ENCODE measurements around the gene GNG12. TPM values are rescaled to one million over a fixed set of nuclear protein-coding genes. Genes with fewer than 3 reads are reported as not detected.

Gene GNG12
- total RNA-seq, 1 donor from 2014 or later, result 71.5 TPM

DNA sequence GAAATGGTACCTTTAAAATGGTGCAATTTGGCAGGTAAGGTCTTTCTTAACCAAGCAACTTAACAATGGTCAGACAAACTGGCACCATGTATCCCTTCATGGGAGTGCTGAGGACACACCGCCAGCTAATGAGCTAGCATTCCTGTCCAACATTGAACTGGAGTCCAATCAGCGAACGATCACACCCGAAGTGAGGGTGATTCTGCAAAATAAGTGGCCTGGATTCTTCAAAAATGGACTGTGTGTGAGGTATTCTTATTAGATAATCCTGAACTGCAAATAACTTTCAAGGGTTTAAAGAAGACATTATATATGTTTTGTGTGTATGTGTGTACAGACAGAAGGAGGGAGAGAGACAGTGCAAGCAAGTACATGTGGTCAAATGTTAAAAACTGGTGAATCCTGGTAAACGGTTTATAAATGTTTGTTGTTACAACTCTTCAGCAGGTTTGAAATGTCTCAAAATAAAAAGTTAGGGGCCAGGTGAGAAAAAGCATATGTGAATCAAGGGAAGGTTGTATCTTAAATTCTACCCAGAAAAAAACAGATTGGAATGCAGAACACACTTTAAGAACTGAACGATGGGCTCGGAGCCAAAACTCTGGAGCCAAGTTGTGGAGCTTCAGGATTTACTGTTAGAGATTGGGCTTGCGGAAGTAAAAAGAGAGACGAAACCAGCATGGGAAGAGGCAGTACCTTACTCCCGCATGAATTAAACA is 127.4 kb downstream of the GNG12 start:
- intact Hi-C loops (cut with DNase I), result no loop called here
- H3K36me3 ChIP-seq, result peaks cover 0 to 33% of the 10 kb centered on the region in 2 donors

DNA sequence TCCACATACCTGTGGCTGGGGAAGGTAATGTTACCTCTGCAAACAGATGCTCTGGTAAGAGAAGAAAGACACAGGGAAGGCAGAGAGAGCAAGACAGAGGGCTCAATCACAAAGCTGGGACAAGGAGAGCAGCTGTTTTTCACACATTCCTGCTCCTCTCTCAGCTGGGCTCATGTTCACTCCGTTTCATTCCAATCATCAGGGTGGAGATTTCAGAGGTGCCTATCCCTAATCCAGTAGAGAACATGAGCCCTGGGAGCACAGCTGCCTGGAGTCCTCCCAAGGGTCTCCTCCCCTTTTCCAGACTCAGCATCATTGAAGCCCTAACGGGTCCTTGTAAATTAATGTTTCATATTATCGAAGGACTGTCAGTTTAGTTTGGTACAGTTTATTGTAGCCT is 128.9 kb downstream of the GNG12 start:
- Histone ChIP-seq H3K36me3 (peaks cover 0 to 33% of the 10 kb centered on the region in 2 donors), H3K4me3 (no peak overlapping the region), H3K27me3 (no peaks in the 10 kb centered on the region), H3K4me1 (peaks cover 25% of the 10 kb centered on the region), H3K27ac (no peak overlapping the region), H3K9me3 (no peaks in the 10 kb centered on the region)
- intact Hi-C loops (cut with DNase I), result no loop called here
- TF ChIP-seq POLR2AphosphoS5 (IDR thresholded peaks at IDR 0.05; ENCODE audit: insufficient read depth in 1 of 2, low read depth in 1 of 2) (no peak), POLR2A (IDR thresholded peaks at IDR 0.05) (no peak)
- TF ChIP-seq, protein P1, sequence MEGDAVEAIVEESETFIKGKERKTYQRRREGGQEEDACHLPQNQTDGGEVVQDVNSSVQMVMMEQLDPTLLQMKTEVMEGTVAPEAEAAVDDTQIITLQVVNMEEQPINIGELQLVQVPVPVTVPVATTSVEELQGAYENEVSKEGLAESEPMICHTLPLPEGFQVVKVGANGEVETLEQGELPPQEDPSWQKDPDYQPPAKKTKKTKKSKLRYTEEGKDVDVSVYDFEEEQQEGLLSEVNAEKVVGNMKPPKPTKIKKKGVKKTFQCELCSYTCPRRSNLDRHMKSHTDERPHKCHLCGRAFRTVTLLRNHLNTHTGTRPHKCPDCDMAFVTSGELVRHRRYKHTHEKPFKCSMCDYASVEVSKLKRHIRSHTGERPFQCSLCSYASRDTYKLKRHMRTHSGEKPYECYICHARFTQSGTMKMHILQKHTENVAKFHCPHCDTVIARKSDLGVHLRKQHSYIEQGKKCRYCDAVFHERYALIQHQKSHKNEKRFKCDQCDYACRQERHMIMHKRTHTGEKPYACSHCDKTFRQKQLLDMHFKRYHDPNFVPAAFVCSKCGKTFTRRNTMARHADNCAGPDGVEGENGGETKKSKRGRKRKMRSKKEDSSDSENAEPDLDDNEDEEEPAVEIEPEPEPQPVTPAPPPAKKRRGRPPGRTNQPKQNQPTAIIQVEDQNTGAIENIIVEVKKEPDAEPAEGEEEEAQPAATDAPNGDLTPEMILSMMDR (IDR thresholded peaks at IDR 0.05), result no peak
- no peak for DNase-seq (ENCODE audit: extremely low spot score in 2 of 2)

More for the DNA sequence above, 127.4 kb downstream of the GNG12 start:
- Histone ChIP-seq H3K4me1 (peaks cover 31% of the 10 kb centered on the region), H3K9me3 (no peaks in the 10 kb centered on the region), H3K27me3 (no peaks in the 10 kb centered on the region), H3K4me3 (no peak overlapping the region), H3K27ac (no peak overlapping the region)
- TF ChIP-seq POLR2AphosphoS5 (IDR thresholded peaks at IDR 0.05; ENCODE audit: insufficient read depth in 1 of 2, low read depth in 1 of 2), result no peak
- TF ChIP-seq, protein P1 (IDR thresholded peaks at IDR 0.05), result no peak
- TF ChIP-seq POLR2A (IDR thresholded peaks at IDR 0.05), result no peak
- no peak for DNase-seq (ENCODE audit: extremely low spot score in 2 of 2)

DNA sequence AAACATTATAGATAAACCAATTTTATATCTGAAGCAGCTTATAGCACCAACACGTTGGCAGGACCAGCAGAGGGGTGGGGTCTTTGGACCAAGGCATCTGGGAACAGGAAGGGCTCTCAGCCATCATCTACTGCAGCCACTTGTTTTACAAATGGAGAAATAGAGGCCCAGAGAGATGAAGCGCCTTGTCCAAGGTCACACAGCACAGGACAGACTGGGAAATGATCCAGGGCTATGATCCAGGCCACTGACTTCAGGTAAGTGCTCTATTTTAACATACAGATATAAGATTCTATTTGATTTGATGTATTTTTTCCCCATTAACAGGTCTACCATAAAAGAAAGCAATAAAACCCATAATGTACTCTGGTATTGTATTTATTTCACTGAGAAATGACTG is 131.4 kb downstream of the GNG12 start:
- DNase-seq (ENCODE audit: extremely low spot score in 2 of 2), result no peak
- no peak overlapping the region for H3K4me3 ChIP-seq
- H3K9me3 ChIP-seq, result no peaks in the 10 kb centered on the region
- intact Hi-C loops (cut with DNase I), result no loop called here
- peaks cover 0 to 33% of the 10 kb centered on the region in 2 donors for H3K36me3 ChIP-seq
- peaks cover 3% of the 10 kb centered on the region for H3K4me1 ChIP-seq
- no peak overlapping the region for H3K27ac ChIP-seq
- no peaks in the 10 kb centered on the region for H3K27me3 ChIP-seq
- TF ChIP-seq POLR2A (IDR thresholded peaks at IDR 0.05), result no peak
- TF ChIP-seq, protein P1 (IDR thresholded peaks at IDR 0.05), result no peak

DNA sequence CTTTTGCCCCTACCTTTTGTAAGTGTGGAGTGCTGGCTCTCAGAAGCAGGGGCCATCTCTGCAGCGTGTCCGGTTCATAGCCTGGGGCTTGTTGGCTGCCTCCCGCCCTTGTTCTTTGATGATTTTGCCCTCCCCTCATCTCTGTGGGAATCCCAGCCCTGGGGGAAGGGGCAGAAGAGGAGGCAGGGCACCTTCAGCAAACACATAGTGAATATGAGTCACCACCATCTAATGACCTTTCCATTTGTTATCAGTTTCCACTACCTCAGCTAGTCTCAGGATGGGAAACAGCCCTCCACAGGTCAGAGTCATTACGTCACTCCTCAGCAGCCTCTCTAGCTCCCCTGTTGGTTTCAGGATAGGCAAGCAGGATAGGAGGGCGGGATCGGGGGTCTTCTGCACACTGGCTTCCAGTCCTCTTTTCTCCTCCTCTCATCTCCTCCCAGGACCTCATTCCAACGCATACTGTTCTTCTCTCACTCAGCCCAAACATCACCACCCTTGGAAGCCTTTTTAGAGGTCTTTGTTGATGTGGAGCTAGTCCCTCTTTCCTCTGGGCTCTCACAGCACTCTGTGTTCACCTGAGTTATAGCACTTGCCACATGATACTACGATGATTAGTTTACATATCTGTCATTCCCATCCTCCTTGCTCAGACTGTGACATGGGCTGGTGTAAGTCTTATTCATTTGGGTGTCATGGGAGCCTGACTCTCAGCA is 132.4 kb downstream of the GNG12 start:
- H3K27ac ChIP-seq, result no peak overlapping the region
- H3K27me3 ChIP-seq, result no peaks in the 10 kb centered on the region
- no peaks in the 10 kb centered on the region for H3K4me1 ChIP-seq
- no peak for DNase-seq (ENCODE audit: extremely low spot score in 2 of 2)
- intact Hi-C loops (cut with DNase I), result no loop called here
- TF ChIP-seq POLR2AphosphoS5 (IDR thresholded peaks at IDR 0.05; ENCODE audit: insufficient read depth in 1 of 2, low read depth in 1 of 2), result no peak
- no peak for TF ChIP-seq POLR2A (IDR thresholded peaks at IDR 0.05)
- TF ChIP-seq, protein P1 (IDR thresholded peaks at IDR 0.05), result no peak
- peaks cover 0 to 33% of the 10 kb centered on the region in 2 donors for H3K36me3 ChIP-seq
- no peaks in the 10 kb centered on the region for H3K9me3 ChIP-seq
- H3K4me3 ChIP-seq, result no peak overlapping the region

DNA sequence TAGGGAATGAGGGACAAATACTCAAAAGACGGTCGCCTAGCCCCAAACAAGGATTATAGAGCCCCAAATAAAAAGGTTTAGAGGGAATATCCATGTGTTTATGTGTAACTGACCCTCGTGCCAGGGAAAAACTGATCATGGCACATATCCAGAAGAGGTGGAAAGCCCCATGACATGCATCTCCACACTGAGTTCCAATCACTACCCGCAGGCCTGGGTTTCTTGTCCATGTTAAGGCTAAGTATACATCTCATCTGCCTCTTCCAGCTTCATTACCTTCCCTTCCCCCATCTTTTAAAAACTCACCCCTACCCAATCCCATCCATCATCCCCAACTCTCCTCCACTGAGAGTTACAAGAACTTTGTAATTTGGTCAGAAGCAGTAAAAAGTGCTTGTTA is 133.0 kb downstream of the GNG12 start:
- DNase-seq (ENCODE audit: extremely low spot score in 2 of 2), result no peak
- H3K27ac ChIP-seq, result no peak overlapping the region
- no peaks in the 10 kb centered on the region for H3K9me3 ChIP-seq
- TF ChIP-seq POLR2A (IDR thresholded peaks at IDR 0.05) (no peak), POLR2AphosphoS5 (IDR thresholded peaks at IDR 0.05; ENCODE audit: insufficient read depth in 1 of 2, low read depth in 1 of 2) (no peak)
- TF ChIP-seq, protein P1 (IDR thresholded peaks at IDR 0.05), result no peak
- H3K36me3 ChIP-seq, result peaks cover 0 to 26% of the 10 kb centered on the region in 2 donors
- intact Hi-C loops (cut with DNase I), result no loop called here
- H3K4me3 ChIP-seq, result no peak overlapping the region
- H3K27me3 ChIP-seq, result no peaks in the 10 kb centered on the region
- H3K4me1 ChIP-seq, result no peaks in the 10 kb centered on the region
